ENCODE data around the gene RGL2. TPM values are rescaled to one million over a fixed set of nuclear protein-coding genes. Genes with fewer than 3 reads are reported as not detected.

Gene RGL2
- total and polyA plus RNA-seq, 9 donors, result 26.9 to 82.0 (median 64.9) TPM

- Histone ChIP-seq H3K36me3 (no peaks in the 10 kb centered on the region), H3K4me3 (peak within 1 kb of the TSS; percentile 49), H3K27me3 (no peaks in the 10 kb centered on the region), H3K4me1 (ENCODE audit: insufficient read depth) (peaks cover 14% of the 10 kb centered on the region), H3K27ac (peak within 1 kb of the TSS; percentile 81 to 83), H3K9me3 (no peaks in the 10 kb centered on the region)
- intact Hi-C loops (cut with DNase I), result loop anchor here in 2 of 4 donors (5.0 to 10.0 kb wide), 3 partner anchors 46 to 107 kb away; partner anchors contain the start of genes CUTA (in 1 of the 2), PHF1 (in 1 of the 2), RPS18 (in 1 of the 2) and SYNGAP1 (in 1 of the 2)
- 0 to 1% (median 1%) methylated on average over 31 to 44 of the region's 44 CpGs for WGBS, 3 donors
- peak; percentile 97 to 100 (median 99) for DNase-seq
- TF ChIP-seq POLR2A (IDR thresholded peaks at IDR 0.05) (no peak), EP300 (IDR thresholded peaks at IDR 0.05) (no peak)
These were observed 19.1 kb upstream of the RGL2 start, which contains the start of gene ZBTB22 for GRCh38 chr6:33317669-33318425. Gene ZBTB22, minus strand, starts transcription at chr6:33317744. Its CDS starts 828 bp downstream, at chr6:33316916.

DNA sequence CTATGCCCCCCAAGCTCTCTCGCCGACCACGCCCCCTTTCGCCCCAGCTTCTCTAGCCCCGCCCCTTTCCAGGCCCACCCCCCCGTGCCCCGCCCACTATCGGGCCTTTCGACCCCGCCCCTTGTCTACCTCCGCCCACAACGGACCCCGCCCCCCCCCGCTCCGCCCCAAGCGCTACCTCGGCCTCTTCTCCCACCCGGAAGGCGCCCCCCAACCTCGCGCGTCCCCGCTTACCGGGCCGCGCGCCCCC is 18.6 kb upstream of the RGL2 start:
- intact Hi-C loops (cut with DNase I), result loop anchor here in 2 of 4 donors (5.0 to 10.0 kb wide), 3 partner anchors 45 to 107 kb away; partner anchors contain the start of genes CUTA (in 1 of the 2), PHF1 (in 1 of the 2), RPS18 (in 1 of the 2) and SYNGAP1 (in 1 of the 2)
- Histone ChIP-seq H3K27ac (peak overlapping the region; percentile 81 to 83), H3K36me3 (no peaks in the 10 kb centered on the region), H3K4me3 (peak overlapping the region; percentile 49), H3K4me1 (ENCODE audit: insufficient read depth) (peaks cover 14% of the 10 kb centered on the region), H3K9me3 (no peaks in the 10 kb centered on the region), H3K27me3 (no peaks in the 10 kb centered on the region)
- 0 to 2% (median 1%) methylated on average over 17 to 27 of the region's 27 CpGs for WGBS, 3 donors
- TF ChIP-seq POLR2A (IDR thresholded peaks at IDR 0.05), result no peak
- no peak for TF ChIP-seq EP300 (IDR thresholded peaks at IDR 0.05)
- no peak for TF ChIP-seq CTCF (IDR thresholded peaks at IDR 0.05)
- DNase-seq, result peak in 1 of 5 donors; percentile 86

DNA sequence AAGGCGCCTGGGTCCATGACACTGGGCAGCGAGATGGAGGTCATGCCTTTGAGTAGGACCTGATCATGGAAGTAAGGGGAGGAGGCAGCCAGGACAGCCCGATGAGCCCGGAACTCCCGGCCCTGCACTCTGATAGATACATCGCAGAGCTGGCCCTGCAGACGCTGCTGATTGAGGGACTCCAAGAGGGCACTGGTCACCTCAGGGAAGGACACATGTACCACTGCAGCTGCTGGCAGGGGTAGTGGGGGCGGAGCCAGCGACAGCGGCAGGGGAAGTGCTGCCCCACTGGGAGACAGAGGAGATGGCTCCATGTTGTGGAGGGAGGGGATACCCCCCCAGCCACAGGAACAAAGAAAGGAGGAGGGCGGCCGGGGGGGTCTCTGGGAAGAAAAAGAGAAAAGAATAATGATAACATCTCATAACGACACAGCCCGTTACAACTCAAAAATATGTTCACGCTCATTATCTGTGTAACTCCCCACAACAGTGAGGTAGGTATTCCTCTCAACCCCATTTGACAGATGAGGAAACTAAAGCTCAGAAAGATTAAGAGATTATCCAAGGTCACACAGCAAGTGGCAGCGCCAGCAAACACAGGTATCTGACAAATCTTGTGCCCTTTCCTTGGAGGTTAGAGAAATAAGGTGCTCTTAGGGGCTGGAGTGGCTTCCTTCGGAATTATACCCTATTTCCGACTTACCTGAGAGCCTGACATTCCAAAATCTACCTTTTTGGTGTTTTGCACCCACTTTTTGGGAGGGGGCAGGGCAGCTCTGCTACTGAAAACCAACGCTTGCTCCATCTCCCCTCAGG is 18.1 kb upstream of the RGL2 start:
- DNase-seq, result peak; percentile 31 to 67 (median 60)
- Histone ChIP-seq H3K27ac (peak overlapping the region; percentile 81 to 83), H3K36me3 (no peaks in the 10 kb centered on the region), H3K4me1 (ENCODE audit: insufficient read depth) (peaks cover 12% of the 10 kb centered on the region), H3K9me3 (no peaks in the 10 kb centered on the region), H3K27me3 (no peaks in the 10 kb centered on the region), H3K4me3 (peak overlapping the region; percentile 49)
- intact Hi-C loops (cut with DNase I), result loop anchor here in 2 of 4 donors (5.0 to 10.0 kb wide), 3 partner anchors 45 to 108 kb away; partner anchors contain the start of genes CUTA (in 1 of the 2), PHF1 (in 1 of the 2), RPS18 (in 1 of the 2) and SYNGAP1 (in 1 of the 2)
- TF ChIP-seq CTCF (IDR thresholded peaks at IDR 0.05), result no peak
- TF ChIP-seq POLR2A (IDR thresholded peaks at IDR 0.05), result no peak
- TF ChIP-seq EP300 (IDR thresholded peaks at IDR 0.05), result no peak
- 65 to 73% (median 66%) methylated on average over 19 of the region's 19 CpGs for WGBS, 3 donors

- TF ChIP-seq CTCF (IDR thresholded peaks at IDR 0.05) (no peak), EP300 (IDR thresholded peaks at IDR 0.05) (no peak), POLR2A (IDR thresholded peaks at IDR 0.05) (no peak)
- intact Hi-C loops (cut with DNase I), result loop anchor here in 2 of 4 donors (5.0 to 10.0 kb wide), 3 partner anchors 44 to 109 kb away; partner anchors contain the start of genes CUTA (in 1 of the 2), PHF1 (in 1 of the 2), RPS18 (in 1 of the 2) and SYNGAP1 (in 1 of the 2)
- DNase-seq, result peak in 3 of 5 donors; percentile 19 to 48 (median 41)
- H3K4me3 ChIP-seq, result no peak overlapping the region
- WGBS, 3 donors, result 83 to 86% (median 86%) methylated on average over 17 of the region's 17 CpGs
- H3K27me3 ChIP-seq, result no peaks in the 10 kb centered on the region
- H3K9me3 ChIP-seq, result no peaks in the 10 kb centered on the region
- peaks cover 8% of the 10 kb centered on the region for H3K4me1 ChIP-seq (ENCODE audit: insufficient read depth)
- no peaks in the 10 kb centered on the region for H3K36me3 ChIP-seq
- no peak overlapping the region for H3K27ac ChIP-seq
These were observed 17.3 kb upstream of the RGL2 start for GRCh38 chr6:33315793-33316602.
